ENCODE measurements around the gene GPHN.

Gene GPHN

GRCh38 chr14:66596241-66596985, 88.5 kb downstream of the GPHN start:
- no peak for DNase-seq (ENCODE audit: low read depth, low spot score)

- DNase-seq (ENCODE audit: low read depth, low spot score), result no peak
Observed at GRCh38 chr14:66600416-66600815, 92.5 kb downstream of the GPHN start.

GRCh38 chr14:66601932-66602578, 94.1 kb downstream of the GPHN start:
- DNase-seq (ENCODE audit: low read depth, low spot score), result no peak

- no peak for DNase-seq (ENCODE audit: low read depth, low spot score)
Observed at GRCh38 chr14:66603945-66604344, 96.0 kb downstream of the GPHN start.

- DNase-seq (ENCODE audit: low read depth, low spot score), result no peak
Observed at GRCh38 chr14:66606826-66607225, 98.9 kb downstream of the GPHN start.

- no peak for DNase-seq (ENCODE audit: low read depth, low spot score)
Observed at GRCh38 chr14:66610154-66610563, 102.2 kb downstream of the GPHN start.

- DNase-seq (ENCODE audit: low read depth, low spot score), result no peak
Observed at GRCh38 chr14:66613344-66613743, 105.4 kb downstream of the GPHN start.

- DNase-seq (ENCODE audit: low read depth, low spot score), result no peak
Observed at GRCh38 chr14:66619952-66620351, 112.0 kb downstream of the GPHN start.

- DNase-seq (ENCODE audit: low read depth, low spot score), result no peak
Observed at GRCh38 chr14:66623838-66624237, 115.9 kb downstream of the GPHN start.

GRCh38 chr14:66624336-66624937, 116.5 kb downstream of the GPHN start:
- peak; percentile 6 for DNase-seq (ENCODE audit: low read depth, low spot score)

GRCh38 chr14:66628636-66629035, 120.7 kb downstream of the GPHN start:
- DNase-seq (ENCODE audit: low read depth, low spot score), result no peak

GRCh38 chr14:66629499-66629898, 121.6 kb downstream of the GPHN start:
- DNase-seq (ENCODE audit: low read depth, low spot score), result no peak

- DNase-seq (ENCODE audit: low read depth, low spot score), result no peak
Observed at GRCh38 chr14:66634876-66635275, 126.9 kb downstream of the GPHN start.

GRCh38 chr14:66635435-66635834, 127.5 kb downstream of the GPHN start:
- DNase-seq (ENCODE audit: low read depth, low spot score), result no peak

GRCh38 chr14:66636240-66636639, 128.3 kb downstream of the GPHN start:
- no peak for DNase-seq (ENCODE audit: low read depth, low spot score)

GRCh38 chr14:66638689-66639088, 130.7 kb downstream of the GPHN start:
- no peak for DNase-seq (ENCODE audit: low read depth, low spot score)

- no peak for DNase-seq (ENCODE audit: low read depth, low spot score)
Observed at GRCh38 chr14:66641861-66642635, 134.1 kb downstream of the GPHN start.

GRCh38 chr14:66643344-66643743, 135.4 kb downstream of the GPHN start:
- DNase-seq (ENCODE audit: low read depth, low spot score), result no peak

- DNase-seq (ENCODE audit: low read depth, low spot score), result no peak
Observed at GRCh38 chr14:66645716-66646115, 137.8 kb downstream of the GPHN start.

GRCh38 chr14:66649498-66649897, 141.6 kb downstream of the GPHN start:
- DNase-seq (ENCODE audit: low read depth, low spot score), result no peak

GRCh38 chr14:66650491-66650911, 142.6 kb downstream of the GPHN start:
- DNase-seq (ENCODE audit: low read depth, low spot score), result no peak

All from brain pericyte (primary cell).